CD14-positive monocyte (primary cell): ENCODE data around the gene CNGA1. TPM values are rescaled to one million over a fixed set of nuclear protein-coding genes. Genes with fewer than 3 reads are reported as not detected.

Experiments used
- DNase-seq, 3 donors: peaks; one replicate each; pipeline ENCODE4 v3.0.0-alpha.2; 2011 to 2022
- H2AFZ ChIP-seq: 2 replicates; pipeline ENCODE4 v1.6.0; 2012; ENCODE audit warnings: mild to moderate bottlenecking, low read depth, low read length, inconsistent platforms; ENCODE audit not compliant: insufficient read depth, poor library complexity, severe bottlenecking
- H3K27ac ChIP-seq, 2 donors: 1 replicate in 1 of 2; 2 replicates in 1 of 2; pipeline ENCODE4 v1.5.1; 2012 to 2013; ENCODE audit warnings: low read length in 2 of 2, control low read depth in 1 of 2, inconsistent platforms in 1 of 2, low read depth in 1 of 2, mild to moderate bottlenecking in 1 of 2
- H3K27me3 ChIP-seq, 2 donors: one replicate each; pipeline versions ENCODE4 v1.6.0 to v1.6.1; 2011 to 2013; ENCODE audit warnings: low read length in 2 of 2; ENCODE audit not compliant: control insufficient read depth in 2 of 2, insufficient read depth in 2 of 2
- H3K36me3 ChIP-seq, 2 donors: replicated peaks in 1 of 2; 1 replicate in 1 of 2; 2 replicates in 1 of 2; pipeline versions ENCODE4 v1.5.1 to v1.6.1; 2012 to 2013; ENCODE audit warnings: low read length in 2 of 2, control low read depth in 1 of 2, inconsistent platforms in 1 of 2, mild to moderate bottlenecking in 1 of 2; ENCODE audit not compliant: insufficient read depth in 2 of 2, control insufficient read depth in 1 of 2
- H3K4me1 ChIP-seq, 2 donors: 1 replicate in 1 of 2; 2 replicates in 1 of 2; pipeline versions ENCODE4 v1.5.1 to v1.6.1; 2012 to 2013; ENCODE audit warnings: low read length in 2 of 2, control low read depth in 1 of 2, inconsistent platforms in 1 of 2, mild to moderate bottlenecking in 1 of 2, moderate library complexity in 1 of 2; ENCODE audit not compliant: insufficient read depth in 2 of 2, control insufficient read depth in 1 of 2
- H3K4me2 ChIP-seq: replicated peaks from 2 replicates; pipeline ENCODE3; 2012; ENCODE audit warnings: low read length, moderate library complexity, mild to moderate bottlenecking; ENCODE audit not compliant: poor library complexity, severe bottlenecking; ENCODE audit errors: extremely low read depth
- H3K4me3 ChIP-seq, 3 experiments: fragments of 200-600 bp in 1 of 3; sonication (generic) in 1 of 3; replicated peaks in 1 of 3; 1 replicate in 2 of 3; 2 replicates in 1 of 3; pipeline ENCODE4 v1.5.1; 2011 to 2013; ENCODE audit warnings: low read length in 3 of 3, mild to moderate bottlenecking in 3 of 3, control low read depth in 2 of 3, low read depth in 2 of 3, inconsistent platforms in 1 of 3, moderate library complexity in 1 of 3
- H3K79me2 ChIP-seq: 2 replicates; pipeline ENCODE4 v1.6.0; 2012; ENCODE audit warnings: mild to moderate bottlenecking, control low read depth, inconsistent platforms, low read length, moderate library complexity; ENCODE audit not compliant: insufficient read depth
- H3K9ac ChIP-seq: 2 replicates; pipeline ENCODE4 v1.6.0; 2017; ENCODE audit warnings: low read length, mild to moderate bottlenecking; ENCODE audit not compliant: insufficient read depth, poor library complexity, severe bottlenecking
- H3K9me3 ChIP-seq, 2 donors: replicated peaks in 1 of 2; 1 replicate in 1 of 2; 2 replicates in 1 of 2; pipeline versions ENCODE4 v1.5.1 to v1.6.1; 2012 to 2013; ENCODE audit warnings: low read length in 2 of 2, control low read depth in 1 of 2; ENCODE audit not compliant: control insufficient read depth in 1 of 2, insufficient read depth in 1 of 2
- H4K20me1 ChIP-seq: 2 replicates; pipeline ENCODE4 v1.6.0; 2012; ENCODE audit warnings: mild to moderate bottlenecking, low read length, control low read depth, moderate library complexity; ENCODE audit not compliant: insufficient read depth
- H3K27ac Mint-ChIP-seq, 7 donors: one replicate each; pipeline ENCODE4 v1.8.0; 2020; ENCODE audit warnings: mild to moderate bottlenecking in 7 of 7, mixed read lengths in 7 of 7, moderate library complexity in 6 of 7, inconsistent platforms in 2 of 7
- H3K27me3 Mint-ChIP-seq, 3 donors: one replicate each; pipeline ENCODE4 v1.8.0; 2021 to 2022; ENCODE audit warnings: low read depth in 3 of 3, mild to moderate bottlenecking in 3 of 3, mixed read lengths in 3 of 3, moderate library complexity in 3 of 3, inconsistent platforms in 1 of 3
- H3K36me3 Mint-ChIP-seq, 2 donors: one replicate each; pipeline ENCODE4 v1.8.0; 2020; ENCODE audit warnings: mixed read lengths in 2 of 2, inconsistent platforms in 1 of 2, mild to moderate bottlenecking in 1 of 2
- H3K4me1 Mint-ChIP-seq: one replicate; pipeline ENCODE4 v1.8.0; 2020; ENCODE audit warnings: mild to moderate bottlenecking, mixed read lengths
- H3K4me3 Mint-ChIP-seq, 2 donors: one replicate each; pipeline ENCODE4 v1.8.0; 2020; ENCODE audit warnings: mild to moderate bottlenecking in 2 of 2, mixed read lengths in 2 of 2, moderate library complexity in 1 of 2
- H3K9me3 Mint-ChIP-seq, 7 donors: one replicate each; pipeline ENCODE4 v1.8.0; 2020 to 2022; ENCODE audit warnings: mixed read lengths in 7 of 7, mild to moderate bottlenecking in 6 of 7, moderate library complexity in 6 of 7, inconsistent platforms in 2 of 7
- WGBS: methylation state at CpG from one replicate; pipeline ENCODE4 v1.1.5; 2013; ENCODE audit warnings: missing lambda C conversion rate; ENCODE audit not compliant: insufficient coverage; 5-methylcytosine and 5-hydroxymethylcytosine counted together
- intact Hi-C, 2 donors: fragments of 100-400 bp; cut with micrococcal nuclease; formaldehyde crosslinking; loops; one replicate each; pipeline versions ENCODE4 v1.15.0 to v1.15.1; 2023
- polyA plus RNA-seq, 3 donors: library from polyadenylated mRNA; depleted of rRNA in 1 of 3; unstranded in 2 of 3; stranded (reverse) in 1 of 3; fragments of 300-500 nt in 2 of 3; fragments of >200 nt in 1 of 3; fragmentation: Illumina TruSeq in 2 of 3; gene quantifications; 1 replicate in 2 of 3; 2 replicates in 1 of 3; pipeline ENCODE4 v1.2.3, GENCODE V29; 2012 to 2021
- TF ChIP-seq, protein P1 (sequence below): fragments of 200-600 bp; IDR thresholded peaks from one replicate; pipeline ENCODE4 v1.8.0; 2022; ENCODE audit warnings: antibody characterized with exemption, mild to moderate bottlenecking

Gene CNGA1
- polyA plus RNA-seq, 3 donors: not detected

DNA sequence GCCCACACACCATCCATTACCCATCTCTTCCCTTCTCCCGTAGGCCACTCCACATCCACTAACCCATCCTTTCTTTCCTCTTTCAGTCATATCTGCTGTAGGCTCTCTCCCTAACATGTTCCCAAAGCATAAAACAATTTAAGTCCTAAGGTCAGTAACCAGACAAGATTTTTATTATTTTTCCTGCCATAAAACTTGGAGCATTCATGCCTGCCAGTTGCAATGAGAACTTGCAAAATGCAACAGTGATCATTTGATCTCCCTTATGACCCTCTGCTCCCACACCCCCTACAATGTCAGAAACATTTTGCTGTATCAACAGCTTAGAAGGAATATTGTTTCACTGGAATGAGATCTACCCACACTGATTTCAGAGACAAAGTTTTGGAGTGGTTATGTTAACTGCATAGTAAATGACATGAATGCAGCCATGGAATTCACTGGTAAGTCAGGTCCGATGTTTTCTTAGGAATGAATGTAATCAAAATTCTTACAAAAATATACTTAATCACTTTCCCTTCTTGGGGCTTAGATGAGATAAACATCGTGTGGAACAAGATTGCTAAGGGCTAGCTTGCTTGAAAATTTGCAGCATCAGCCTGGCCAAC, 5.8 kb upstream of the CNGA1 start:
- Mint-ChIP-seq H3K4me3 (no peak overlapping the region), H3K36me3 (no peaks in the 10 kb centered on the region), H3K27me3 (peaks cover 28 to 44% (median 41%) of the 10 kb centered on the region in 3 donors), H3K9me3 (peaks cover 0 to 4% (median 0%) of the 10 kb centered on the region in 7 donors), H3K27ac (no peak overlapping the region), H3K4me1 (peaks cover 3% of the 10 kb centered on the region)
- intact Hi-C loops: no loop called here
- H3K9me3 ChIP-seq: peaks cover 0 to 3% of the 10 kb centered on the region in 2 donors
- H3K4me2 ChIP-seq: no peak overlapping the region
- no peak overlapping the region for H3K27ac ChIP-seq
- no peaks in the 10 kb centered on the region for H3K79me2 ChIP-seq
- H3K27me3 ChIP-seq: peaks cover 30 to 31% of the 10 kb centered on the region in 2 donors
- H3K36me3 ChIP-seq: no peaks in the 10 kb centered on the region
- H3K9ac ChIP-seq: no peak overlapping the region
- TF ChIP-seq, protein P1, sequence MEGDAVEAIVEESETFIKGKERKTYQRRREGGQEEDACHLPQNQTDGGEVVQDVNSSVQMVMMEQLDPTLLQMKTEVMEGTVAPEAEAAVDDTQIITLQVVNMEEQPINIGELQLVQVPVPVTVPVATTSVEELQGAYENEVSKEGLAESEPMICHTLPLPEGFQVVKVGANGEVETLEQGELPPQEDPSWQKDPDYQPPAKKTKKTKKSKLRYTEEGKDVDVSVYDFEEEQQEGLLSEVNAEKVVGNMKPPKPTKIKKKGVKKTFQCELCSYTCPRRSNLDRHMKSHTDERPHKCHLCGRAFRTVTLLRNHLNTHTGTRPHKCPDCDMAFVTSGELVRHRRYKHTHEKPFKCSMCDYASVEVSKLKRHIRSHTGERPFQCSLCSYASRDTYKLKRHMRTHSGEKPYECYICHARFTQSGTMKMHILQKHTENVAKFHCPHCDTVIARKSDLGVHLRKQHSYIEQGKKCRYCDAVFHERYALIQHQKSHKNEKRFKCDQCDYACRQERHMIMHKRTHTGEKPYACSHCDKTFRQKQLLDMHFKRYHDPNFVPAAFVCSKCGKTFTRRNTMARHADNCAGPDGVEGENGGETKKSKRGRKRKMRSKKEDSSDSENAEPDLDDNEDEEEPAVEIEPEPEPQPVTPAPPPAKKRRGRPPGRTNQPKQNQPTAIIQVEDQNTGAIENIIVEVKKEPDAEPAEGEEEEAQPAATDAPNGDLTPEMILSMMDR: no peak
- H3K4me1 ChIP-seq: peaks cover 2 to 3% of the 10 kb centered on the region in 2 donors
- DNase-seq: no peak
- H3K4me3 ChIP-seq: no peak overlapping the region
- H4K20me1 ChIP-seq: no peaks in the 10 kb centered on the region
- WGBS: 100% methylated on average over 1 of the region's 3 CpGs
- no peak overlapping the region for H2AFZ ChIP-seq

- Mint-ChIP-seq H3K4me3 (no peak overlapping the region), H3K9me3 (peaks cover 0 to 4% (median 0%) of the 10 kb centered on the region in 7 donors), H3K27ac (no peak overlapping the region), H3K4me1 (peaks cover 13% of the 10 kb centered on the region), H3K27me3 (peaks cover 36 to 56% (median 53%) of the 10 kb centered on the region in 3 donors), H3K36me3 (no peaks in the 10 kb centered on the region)
- Histone ChIP-seq H4K20me1 (no peaks in the 10 kb centered on the region), H3K36me3 (no peaks in the 10 kb centered on the region), H3K27ac (no peak overlapping the region), H3K9me3 (peaks cover 0 to 7% of the 10 kb centered on the region in 2 donors), H3K9ac (no peak overlapping the region), H3K4me3 (no peak overlapping the region), H3K27me3 (peaks cover 36 to 41% of the 10 kb centered on the region in 2 donors), H3K4me2 (no peak overlapping the region), H3K4me1 (peaks cover 11 to 15% of the 10 kb centered on the region in 2 donors), H3K79me2 (no peaks in the 10 kb centered on the region), H2AFZ (no peak overlapping the region)
- intact Hi-C loops: no loop called here
- no CpG with 5 or more reads among the region's 1 CpG for WGBS
- no peak for DNase-seq
- TF ChIP-seq, protein P1: no peak
These were observed 4.6 kb upstream of the CNGA1 start for GRCh38 chr4:48021100-48021499.
